ENCODE results near the gene BMP6.

DNA sequence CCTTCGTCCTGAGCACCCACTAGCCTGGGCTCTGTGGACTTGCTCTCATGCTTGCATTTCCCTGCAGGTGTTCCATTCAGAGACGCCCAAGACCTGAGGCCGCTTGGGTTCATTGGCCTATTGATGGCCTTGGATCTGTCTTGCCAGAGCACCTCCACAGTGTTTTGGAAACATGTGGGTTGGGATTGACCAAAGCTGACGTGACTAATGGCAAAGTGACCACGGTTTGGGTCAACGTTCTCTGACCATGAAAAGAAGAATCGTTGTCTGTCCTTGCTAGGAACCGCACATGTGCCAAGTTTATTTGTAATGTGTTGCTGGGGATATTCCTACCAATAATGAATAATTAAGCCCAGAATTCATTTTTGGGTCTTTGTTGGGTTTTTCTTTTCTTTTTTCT, 29.8 kb upstream of the BMP6 start:
- no peak for TF ChIP-seq JUND (IDR thresholded peaks at IDR 0.05)
- TF ChIP-seq ELF1 (IDR thresholded peaks at IDR 0.05; ENCODE audit: borderline replicate concordance, low read depth): no peak
- no peak for TF ChIP-seq YY1 (IDR thresholded peaks at IDR 0.05; ENCODE audit: extremely low read depth, insufficient replicate concordance, low read depth, low read length)
- no peak for TF ChIP-seq POLR2A (IDR thresholded peaks at IDR 0.05; ENCODE audit: borderline replicate concordance, extremely low read depth, insufficient read depth, insufficient read length)

All from HCT116 (cell line).